IPS DF 4.7 (cell line): ENCODE data around the gene NEK4.
"Not testable (repeated sequence)": the region's sequence is repeated elsewhere in the genome, so short reads cannot be mapped to it uniquely, and the experiment has no call there.

Source experiments
- DNase-seq: peaks from one replicate; pipeline ENCODE4 v3.0.0-alpha.2; 2013; ENCODE audit warnings: low spot score; ENCODE audit errors: extremely low read depth

The NEK4 gene

DNA sequence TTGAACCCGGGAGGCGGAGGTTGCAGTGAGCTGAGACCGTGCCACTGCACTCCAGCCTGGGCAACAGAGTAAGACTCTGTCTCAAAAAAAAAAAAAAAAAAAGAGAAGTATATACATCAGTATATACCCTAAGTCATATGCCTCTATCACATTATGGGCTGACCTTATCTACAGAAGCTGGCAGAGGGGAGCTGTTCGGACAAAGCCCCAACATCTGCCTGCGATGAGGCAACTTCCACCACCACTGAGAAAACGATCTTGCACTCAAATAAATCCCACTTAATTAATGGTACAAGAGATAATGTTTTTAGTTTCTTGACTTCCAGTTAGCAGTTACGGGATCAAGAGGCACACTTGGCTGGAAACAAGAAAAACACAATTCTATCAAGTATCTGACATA lies 67.4 kb downstream of the NEK4 start:
- DNase-seq: no peak

DNA sequence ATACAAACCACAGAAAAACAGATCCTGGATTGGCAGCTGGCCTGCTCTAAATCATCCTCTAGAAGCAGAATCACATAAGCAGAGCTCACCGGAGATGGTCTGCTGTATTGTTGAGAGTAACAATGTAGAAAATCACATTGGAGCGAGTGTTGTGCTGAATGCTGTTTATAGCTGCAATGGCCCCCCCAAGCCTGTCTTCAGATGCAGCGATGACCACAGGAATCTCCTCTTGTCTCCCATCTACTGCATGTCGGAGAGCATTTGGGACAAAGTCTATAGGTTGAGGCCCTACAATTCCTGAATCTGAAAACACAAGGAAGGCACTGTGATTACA lies 73.1 kb downstream of the NEK4 start:
- DNase-seq: no peak

DNA sequence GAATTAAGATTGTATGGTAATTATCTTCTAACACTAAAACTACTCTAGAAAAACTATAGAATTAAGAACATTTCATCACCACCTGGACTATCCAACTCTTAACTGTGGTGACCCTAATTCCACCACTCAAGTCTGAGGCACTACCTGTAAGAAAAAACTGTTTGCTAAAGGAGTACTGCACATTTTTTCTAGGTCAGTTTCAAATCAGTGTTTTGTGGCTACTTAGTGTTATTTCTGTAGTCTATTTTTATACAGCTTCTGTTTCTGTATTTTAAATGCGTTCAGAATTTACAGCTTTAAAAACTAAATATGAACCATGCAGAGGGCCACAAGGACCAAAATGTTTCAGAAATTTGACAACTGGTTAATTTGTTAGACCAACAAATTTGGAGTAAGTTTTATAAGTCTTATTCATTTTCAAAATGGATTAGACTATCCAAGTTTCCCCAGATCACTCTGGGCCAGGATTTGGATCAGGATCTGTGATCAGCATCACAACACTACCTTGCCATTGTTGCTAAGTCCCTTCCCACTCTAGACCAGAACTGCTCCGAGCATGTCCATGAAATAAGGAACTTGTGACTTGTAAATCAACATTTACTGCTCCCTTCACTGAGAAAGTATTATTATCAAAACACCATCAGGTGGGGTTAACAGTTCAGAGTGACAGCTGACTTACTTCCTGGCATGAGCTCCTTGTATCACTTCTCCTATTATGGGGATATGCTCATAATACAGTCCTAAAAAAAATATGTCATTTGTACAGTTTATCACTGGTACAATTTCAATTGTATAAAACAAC lies 73.7 kb downstream of the NEK4 start:
- no peak for DNase-seq

DNA sequence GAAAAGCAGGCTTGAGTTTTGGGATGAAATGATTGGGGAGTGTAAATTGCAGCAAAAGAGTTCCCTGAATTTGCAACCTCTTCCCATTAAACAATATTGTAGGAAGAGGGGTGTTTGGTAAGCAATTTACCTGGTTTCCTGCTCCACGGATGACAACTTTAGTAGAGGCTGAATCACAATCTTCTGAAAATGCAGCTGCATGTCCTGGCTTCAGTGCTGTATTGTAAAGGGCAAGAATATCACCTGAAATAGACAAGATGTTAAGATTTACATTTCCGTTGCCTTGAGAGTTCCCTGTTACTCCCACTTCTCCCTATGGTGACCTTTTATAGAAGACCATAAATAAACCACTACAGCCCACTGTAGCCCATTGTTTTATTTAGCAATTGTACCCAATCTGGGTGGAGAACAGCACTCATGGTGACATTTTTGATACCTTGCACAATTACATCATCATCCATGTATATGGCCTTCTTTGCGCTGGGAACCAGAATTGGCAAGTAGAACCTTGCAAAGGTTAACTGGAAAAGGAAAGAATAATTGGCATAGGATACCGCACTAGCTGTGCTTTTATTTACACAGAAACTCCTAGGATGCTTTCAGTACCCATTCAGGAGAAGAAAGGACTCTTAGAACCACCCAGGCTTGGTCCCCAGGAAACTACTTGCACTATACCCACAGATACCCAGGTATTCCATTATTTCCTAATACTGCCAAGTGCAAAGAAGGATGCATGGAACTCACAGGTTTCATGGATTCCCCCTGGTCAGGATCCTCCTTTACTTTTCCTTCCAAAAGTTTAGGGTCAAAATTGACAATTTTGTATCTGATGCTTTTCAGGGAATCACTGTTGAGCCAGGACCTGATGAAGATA lies 74.7 kb downstream of the NEK4 start:
- no peak for DNase-seq

DNA sequence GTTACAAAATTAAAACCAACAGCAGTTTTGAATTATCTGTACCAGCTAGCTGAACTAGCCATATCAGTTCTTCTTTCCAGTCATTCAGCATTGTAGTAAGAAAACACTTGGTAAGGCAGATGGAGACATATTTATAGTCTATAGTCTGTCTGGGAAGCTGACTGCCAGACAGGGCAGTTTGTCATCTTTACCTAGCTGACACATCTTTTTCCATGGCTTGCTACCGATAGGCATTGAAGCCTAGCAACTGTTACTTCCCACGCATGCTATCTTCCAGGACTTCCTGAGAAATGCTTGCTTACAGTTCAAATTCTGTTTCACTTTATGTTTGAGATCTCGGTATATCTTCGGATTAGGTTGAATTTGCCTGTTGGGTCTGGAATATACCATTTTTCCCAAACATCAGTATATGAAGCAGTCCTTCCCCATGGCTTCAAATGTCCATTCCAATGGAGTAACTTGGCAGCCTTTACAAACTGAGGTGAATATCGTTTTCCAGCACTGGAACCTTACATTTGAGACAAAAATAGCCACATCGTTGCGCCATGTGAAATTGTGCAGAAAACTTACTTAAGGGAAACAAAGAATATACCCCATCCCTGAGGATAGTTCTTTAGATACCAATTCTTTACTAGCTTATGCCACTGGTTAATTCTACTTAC lies 76.1 kb downstream of the NEK4 start:
- no peak for DNase-seq

DNA sequence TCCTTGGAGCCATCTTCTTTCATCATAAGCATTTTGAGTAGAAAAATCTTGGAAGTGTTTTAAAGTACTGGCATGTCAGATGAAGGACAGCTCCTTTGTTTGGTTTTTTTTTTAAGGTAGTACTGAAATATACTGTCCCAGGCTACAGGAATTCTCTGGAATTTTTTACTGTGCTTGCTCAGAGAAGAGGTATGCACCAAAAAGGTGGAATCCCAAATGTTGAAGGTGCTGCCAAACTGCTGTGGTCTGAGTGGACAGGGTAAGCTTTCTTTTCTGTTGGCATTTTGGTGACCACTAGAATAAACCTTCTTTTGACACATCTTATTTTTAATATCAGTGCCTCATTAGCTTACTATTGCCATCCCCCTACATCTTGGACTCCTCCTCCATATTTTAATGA lies 77.7 kb downstream of the NEK4 start:
- DNase-seq: no peak

DNA sequence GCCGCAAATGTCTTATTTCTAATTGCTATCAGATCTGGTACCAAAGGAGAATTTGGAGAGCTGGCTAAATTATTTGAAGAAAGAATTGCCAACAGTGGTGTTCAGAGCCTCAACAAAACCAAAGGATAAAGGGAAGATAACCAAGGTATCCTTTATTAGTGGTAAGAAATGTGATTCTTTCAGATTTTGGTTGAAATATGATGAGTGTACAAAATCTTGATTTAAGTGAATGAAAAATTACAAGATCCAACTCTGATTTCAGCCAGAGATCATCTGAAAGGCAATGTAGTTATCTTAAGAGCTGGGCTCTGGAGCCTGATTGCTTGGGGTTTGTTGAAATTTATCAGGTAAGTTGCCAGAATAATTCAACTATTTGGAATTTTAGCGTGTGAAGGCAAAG lies 80.2 kb downstream of the NEK4 start:
- DNase-seq: no peak

DNA sequence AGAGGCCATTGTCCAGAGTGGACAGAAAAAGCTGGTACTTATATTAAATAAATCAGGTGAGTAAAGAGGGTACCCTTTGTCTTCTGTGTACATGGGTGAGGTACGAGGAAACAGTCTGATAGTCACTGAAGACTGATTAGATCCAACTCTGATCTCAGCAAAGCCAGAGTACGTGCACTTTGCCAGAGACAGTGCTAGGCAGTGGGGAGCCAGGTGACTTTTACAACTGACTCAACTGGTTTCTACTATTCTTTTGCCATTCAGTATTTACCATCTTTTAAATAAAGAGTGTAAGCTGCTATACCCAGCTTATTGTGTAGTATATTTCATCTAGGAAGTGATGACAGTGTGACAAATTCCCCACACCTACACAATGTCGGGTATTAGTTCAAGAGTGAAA lies 81.6 kb downstream of the NEK4 start:
- DNase-seq: no peak

DNA sequence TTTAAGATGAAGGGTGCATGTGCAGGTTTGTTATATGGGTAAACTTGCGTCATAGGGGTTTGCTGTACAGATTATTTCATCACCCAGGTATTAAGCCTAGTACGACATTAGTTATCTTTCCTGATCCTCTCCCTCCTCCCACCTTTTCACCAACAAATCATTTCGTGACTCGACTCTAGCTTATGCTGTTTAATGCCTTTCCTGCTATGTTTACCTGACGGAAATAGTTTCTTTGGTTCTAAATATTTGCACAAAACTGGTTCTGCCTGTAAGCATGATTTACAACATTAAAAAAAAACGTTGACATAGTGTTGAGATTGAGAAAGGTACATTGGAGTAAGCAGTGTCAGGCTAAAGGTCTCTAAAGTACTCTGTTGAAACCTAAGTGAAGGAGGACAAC lies 82.5 kb downstream of the NEK4 start:
- no peak for DNase-seq

DNA sequence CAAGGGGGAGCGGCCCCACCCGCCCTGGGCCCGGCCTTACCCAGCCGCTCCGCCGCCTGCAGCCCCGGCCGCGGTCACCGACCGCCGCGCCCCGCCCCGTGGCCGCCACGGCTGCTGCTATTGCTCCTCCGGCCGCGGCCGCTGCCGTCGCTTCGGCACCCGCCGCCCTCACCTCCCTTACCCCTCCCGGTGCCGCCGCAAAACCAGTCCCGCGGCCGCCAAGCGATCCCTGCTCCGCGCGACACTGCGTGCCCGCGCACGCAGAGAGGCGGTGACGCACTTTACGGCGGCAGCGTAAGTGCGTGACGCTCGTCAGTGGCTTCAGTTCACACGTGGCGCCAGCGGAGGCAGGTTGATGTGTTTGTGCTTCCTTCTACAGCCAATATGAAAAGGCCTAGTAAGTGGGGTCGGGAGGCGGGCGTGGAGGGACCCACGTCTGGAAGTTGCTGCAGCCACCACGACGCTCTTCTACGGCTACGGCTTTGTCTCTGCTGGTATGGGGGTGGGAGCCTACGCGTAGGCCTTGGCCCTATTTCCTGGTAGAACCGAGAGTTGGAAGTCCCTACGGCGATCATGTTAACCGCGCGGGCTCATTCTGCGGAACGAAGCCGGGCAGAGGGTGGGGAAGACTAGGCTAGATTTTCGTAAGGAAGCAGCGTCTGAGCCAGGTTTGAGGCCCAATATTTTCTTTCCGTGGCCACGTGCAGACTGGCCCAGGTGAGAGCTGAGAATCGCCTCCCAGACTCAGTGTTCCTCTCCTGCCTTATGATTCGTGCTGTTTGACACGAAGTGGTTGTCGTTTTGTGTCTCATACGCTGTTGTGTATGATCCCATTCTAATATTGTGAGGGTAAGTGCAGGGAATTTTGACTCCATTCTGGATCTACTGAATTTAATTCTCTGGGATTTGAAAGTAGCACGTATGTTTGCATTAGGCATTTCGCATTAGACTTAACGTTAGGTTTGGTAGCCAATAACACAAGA lies 84.7 kb downstream of the NEK4 start, which contains the start of the genes GNL3 and PBRM1:
Gene GNL3 (plus strand): TSS at position 324 of the 983 bp plus-strand sequence. CDS start 61 bp downstream, at position 385.
Gene PBRM1 (minus strand): TSS at position 205 of the 983 bp plus-strand sequence.
- DNase-seq: peak; percentile 72

DNA sequence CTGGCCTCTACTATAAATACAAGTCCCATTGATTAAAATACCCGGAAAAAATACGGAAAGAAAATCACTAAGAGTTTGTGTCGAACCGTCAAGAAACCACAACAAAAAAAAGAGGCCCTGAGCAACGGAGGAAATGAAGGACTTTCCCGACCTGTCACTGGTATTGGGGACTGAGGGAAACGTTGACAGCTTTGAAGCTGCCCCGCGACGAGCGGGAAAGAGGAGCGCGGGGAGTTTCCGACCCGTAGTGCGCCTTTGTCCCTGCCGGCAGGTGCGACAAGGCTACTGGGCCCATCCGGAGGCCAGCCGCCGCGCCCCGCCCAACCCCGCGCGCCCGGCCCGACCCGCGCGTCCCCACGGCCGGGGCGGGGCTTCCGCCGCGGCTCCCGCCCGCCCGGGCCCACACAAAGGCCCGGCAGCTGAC lies 85.4 kb downstream of the NEK4 start:
- no peak for DNase-seq

DNA sequence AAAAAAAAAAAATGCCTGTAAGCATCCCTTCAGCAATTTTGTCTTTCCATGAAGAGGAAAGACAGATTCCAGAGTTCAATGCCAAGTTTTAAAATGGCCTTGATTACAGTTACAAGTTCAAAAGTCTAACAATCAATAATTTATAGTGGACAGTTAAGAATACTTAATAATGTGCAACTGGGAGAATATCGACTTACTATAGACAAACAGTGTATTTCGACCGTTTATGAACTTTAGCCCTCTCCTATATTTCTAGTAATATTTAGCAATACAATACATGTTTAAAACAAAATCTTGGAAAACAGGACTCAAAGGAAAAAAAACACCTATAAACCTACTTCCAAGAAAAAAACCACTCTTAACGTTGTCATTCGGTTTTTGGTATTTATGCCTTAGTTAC lies 86.6 kb downstream of the NEK4 start:
- DNase-seq: no peak

DNA sequence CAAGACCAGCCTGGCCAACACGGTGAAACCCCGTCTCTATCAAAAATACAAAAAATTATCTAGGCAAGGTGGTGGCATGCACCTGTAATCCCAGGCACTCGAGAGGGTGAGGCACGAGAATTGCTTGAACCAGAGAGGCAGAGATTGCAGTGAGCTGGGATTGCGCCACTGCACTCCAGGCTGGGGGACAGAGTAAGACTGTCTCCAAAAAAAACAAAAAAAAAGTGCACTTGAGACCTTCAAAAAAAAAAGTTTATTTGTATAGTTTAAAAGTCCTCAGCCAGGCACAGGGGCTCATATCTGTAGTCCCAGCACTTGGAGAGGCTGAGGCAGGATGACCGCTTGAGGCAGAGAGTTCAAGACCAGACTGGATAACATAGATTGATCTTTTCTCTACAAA lies 87.1 kb downstream of the NEK4 start:
- no peak for DNase-seq

DNA sequence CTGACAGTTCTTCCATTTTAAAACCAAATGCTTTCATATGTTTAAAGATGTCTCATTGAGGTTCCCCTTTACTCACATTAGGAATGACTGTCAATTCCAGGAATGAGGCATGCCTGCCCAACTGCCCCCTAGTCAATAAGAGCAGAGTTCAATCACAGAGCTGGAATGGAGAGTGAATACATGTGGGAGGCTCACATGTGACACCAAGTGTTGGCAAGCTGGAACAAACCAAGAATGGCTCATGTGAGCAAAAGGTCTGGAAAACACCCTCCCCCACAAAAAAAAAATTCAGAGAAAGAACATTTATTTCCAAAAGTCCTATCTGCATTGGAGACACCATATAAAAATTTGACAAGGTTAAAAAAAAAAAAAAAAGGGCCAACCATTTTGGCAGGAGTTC lies 88.7 kb downstream of the NEK4 start:
- no peak for DNase-seq

DNA sequence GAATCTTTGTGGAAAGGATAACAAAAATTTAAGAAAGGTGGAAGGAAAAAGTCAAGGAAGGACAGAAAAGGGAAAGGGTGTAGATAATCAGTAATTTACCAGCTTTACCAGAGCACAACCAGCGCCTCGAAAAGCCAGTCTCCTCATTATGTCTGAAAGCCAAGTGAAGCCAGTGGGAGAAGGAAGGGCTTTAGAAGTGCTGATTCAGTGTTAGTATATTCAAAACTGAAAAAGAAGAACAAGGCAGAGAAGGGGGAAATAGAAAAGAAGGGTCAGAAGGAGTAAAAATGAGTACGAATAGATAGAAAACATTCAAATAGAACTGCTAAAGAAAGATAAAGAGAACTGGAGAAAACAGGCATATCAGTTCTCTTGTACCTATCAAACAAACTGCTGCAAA lies 89.1 kb downstream of the NEK4 start:
- no peak for DNase-seq

DNA sequence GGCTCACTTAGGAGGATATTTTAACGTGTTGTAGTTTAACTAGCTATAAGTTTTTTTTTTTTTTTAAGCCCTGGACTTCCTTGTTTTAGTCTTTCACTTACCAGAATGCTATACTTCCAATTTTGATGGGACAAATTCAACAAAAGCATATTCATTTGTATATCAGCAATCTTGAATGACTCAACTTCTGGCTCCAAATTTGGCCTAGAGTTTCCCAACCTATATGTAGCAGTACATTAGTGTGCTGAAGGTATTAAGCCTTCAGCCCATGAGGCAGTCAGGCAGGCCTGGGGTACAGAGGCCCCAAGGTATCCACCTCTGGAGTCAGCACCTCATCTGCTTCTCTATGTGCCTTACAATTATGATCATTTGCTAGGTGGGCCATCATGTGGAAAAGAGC lies 90.9 kb downstream of the NEK4 start:
- DNase-seq: no peak

DNA sequence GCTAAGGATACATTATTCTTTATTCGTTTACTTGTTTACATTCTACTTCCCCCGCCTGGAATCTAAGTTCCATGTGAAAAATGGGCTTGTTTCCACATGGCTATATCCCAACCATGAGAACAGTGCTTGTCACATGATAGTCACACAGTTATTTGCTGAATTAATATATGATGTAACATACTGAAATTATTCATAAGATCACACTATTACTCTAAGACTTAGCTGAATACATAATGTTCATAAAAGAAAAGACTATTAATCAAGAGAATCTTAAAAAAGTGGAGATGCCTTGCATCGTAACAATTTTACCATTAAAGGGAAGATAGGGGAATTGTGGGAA lies 91.6 kb downstream of the NEK4 start:
- DNase-seq: no peak

DNA sequence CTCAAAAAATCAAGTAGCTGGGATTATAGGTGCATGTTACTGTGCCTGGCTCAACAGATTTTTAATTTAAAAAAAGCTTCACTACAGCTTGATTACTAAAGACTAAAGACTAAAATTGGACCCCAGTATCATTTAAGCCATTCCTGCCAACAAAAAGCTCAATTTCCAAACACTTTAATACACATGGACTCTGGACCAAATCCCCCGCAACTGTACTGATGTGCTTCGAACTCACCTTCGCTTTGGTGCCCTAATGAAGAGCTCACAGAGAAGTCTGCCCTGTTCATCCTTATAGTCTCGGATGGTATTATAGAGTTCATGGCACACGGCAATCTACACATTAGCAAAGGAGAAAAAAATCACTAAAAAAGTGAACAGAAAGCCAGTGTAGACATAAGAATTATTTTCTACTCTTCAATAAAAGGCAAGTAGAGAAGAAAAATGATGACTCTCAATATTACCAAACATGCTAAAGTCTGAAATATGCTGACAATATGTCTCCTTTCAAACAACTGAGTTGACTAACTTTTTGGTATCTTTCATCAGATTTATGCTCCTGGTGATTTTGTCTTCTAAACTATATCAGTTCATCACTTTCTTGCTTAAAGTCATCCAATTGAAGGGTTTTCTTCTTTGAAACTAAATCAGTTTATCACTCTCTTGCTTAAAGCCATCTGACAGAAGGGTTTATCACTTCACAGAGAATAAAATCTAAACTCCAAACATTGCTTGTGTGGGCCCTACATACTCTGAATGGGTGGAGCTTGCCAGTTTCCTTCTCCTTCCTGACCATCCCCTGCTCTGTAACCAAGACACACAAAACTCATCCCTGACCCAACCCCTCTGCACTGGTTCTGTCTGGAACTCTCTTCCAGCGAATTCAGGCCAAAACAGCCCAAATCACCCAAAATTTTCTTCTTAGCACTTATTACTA lies 92.2 kb downstream of the NEK4 start:
- DNase-seq: no peak

DNA sequence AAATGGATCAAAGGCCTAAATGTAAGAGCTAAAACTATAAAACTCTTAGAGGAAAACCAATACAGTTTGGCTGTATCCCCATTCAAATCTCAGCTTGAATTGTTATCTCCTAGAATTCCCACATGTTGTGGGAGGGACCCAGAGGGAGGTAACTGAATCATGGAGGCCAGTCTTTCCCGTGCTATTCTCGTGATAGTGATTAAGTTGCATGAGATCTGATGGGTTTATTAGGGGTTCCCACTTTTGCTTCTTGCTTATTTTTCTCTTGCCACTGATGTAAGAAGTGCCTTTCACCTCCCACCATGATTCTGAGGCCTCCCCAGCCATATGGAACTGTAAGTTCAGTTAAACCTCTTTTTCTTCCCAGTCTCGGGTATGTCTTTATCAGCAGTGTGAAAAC lies 94.5 kb downstream of the NEK4 start:
- not testable (repeated sequence) for DNase-seq

DNA sequence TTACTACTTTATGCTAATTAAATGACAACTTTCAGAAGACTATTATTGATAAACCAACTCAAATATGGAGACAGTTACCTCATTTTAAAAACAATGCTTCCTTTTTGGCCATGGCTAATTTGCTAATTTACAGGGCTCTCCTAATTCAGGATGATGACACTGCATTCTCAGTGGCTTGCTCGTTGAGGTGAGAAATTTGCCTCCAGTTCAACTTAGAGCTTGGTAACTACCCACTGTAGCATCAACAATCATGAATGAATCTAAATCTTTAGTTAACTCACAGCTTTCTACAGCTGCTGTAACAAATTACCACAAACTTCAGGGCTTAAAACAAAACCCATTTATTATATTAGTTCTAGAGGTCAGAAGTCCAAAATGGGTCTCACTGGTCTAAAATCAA lies 99.1 kb downstream of the NEK4 start:
- DNase-seq: no peak
